K562 (cell line): ENCODE results near the gene ABHD5. TPM values are rescaled to one million over a fixed set of nuclear protein-coding genes. Genes with fewer than 3 reads are reported as not detected.

ENCODE experiments used
- ARNT ChIP-seq, 2 experiments: fragments of 450-650 bp; IDR thresholded peaks; 2 replicates each; pipeline ENCODE4 v1.6.1; 2016; ENCODE audit warnings: mild to moderate bottlenecking in 1 of 2
- CEBPG ChIP-seq, 3 experiments: fragments of 200-800 bp in 1 of 3; sonication (Bioruptor generic) in 1 of 3; sonication (generic) in 1 of 3; formaldehyde crosslinking in 1 of 3; IDR thresholded peaks in 2 of 3; conservative IDR thresholded peaks in 1 of 3; 2 replicates each; pipeline versions ENCODE4 v1.6.1 to v1.8.0; 2016 to 2022; ENCODE audit warnings: missing compliant biosample characterization in 2 of 3, missing genetic modification characterization in 2 of 3, mild to moderate bottlenecking in 1 of 3, missing genetic modification reagents in 1 of 3
- HDAC3 ChIP-seq: fragments of 450-650 bp; IDR thresholded peaks from 2 replicates; pipeline ENCODE4 v1.6.1; 2018; ENCODE audit warnings: borderline replicate concordance, mild to moderate bottlenecking, moderate library complexity; ENCODE audit not compliant: partially characterized antibody
- LCOR ChIP-seq: sonication (generic); formaldehyde crosslinking; IDR thresholded peaks from 2 replicates; pipeline ENCODE4 v1.8.0; 2022; ENCODE audit warnings: mild to moderate bottlenecking, missing genetic modification reagents
- MTA3 ChIP-seq: fragments of 450-650 bp; formaldehyde crosslinking; IDR thresholded peaks from 2 replicates; pipeline ENCODE4 v1.6.1; 2017; ENCODE audit warnings: mild to moderate bottlenecking, borderline replicate concordance
- MXI1 ChIP-seq: IDR thresholded peaks from 2 replicates; pipeline ENCODE4 v1.6.1; 2011; ENCODE audit warnings: low read depth, mild to moderate bottlenecking, improper control_type of control experiment, low read length
- MYC ChIP-seq, 2 experiments: fragments of 250-450 bp in 1 of 2; sonication (Bioruptor Pico) in 1 of 2; IDR thresholded peaks; 2 replicates each; pipeline versions ENCODE4 v1.5.1 to v1.6.1; 2012 to 2021; ENCODE audit warnings: low read depth in 2 of 2, borderline replicate concordance in 1 of 2, improper control_type of control experiment in 1 of 2, low read length in 1 of 2, mild to moderate bottlenecking in 1 of 2, moderate library complexity in 1 of 2
- PRDM10 ChIP-seq: fragments of 450-650 bp; IDR thresholded peaks from 2 replicates; pipeline ENCODE4 v1.6.1; 2018; ENCODE audit not compliant: partially characterized antibody
- TEAD1 ChIP-seq, 2 experiments: fragments of 450-650 bp in 1 of 2; sonication (generic) in 1 of 2; formaldehyde crosslinking; IDR thresholded peaks; 2 replicates each; pipeline versions ENCODE4 v1.4.0 to v1.8.0; 2020 to 2022; ENCODE audit warnings: mild to moderate bottlenecking in 2 of 2, missing genetic modification reagents in 1 of 2
- TEAD4 ChIP-seq, 2 experiments: sonication (generic) in 1 of 2; formaldehyde crosslinking in 1 of 2; IDR thresholded peaks; 2 replicates each; pipeline versions ENCODE4 v1.6.1 to v1.8.0; 2012 to 2022; ENCODE audit warnings: borderline replicate concordance in 1 of 2, inconsistent platforms in 1 of 2, low read length in 1 of 2, mild to moderate bottlenecking in 1 of 2, missing genetic modification reagents in 1 of 2
- ZNF644 ChIP-seq: fragments of 200-800 bp; sonication (Bioruptor generic); IDR thresholded peaks from 2 replicates; pipeline ENCODE4 v1.6.1; 2016; ENCODE audit warnings: low read depth, missing genetic modification characterization, missing compliant biosample characterization
- polyA plus RNA-seq, 8 experiments: library from polyadenylated mRNA; depleted of rRNA in 4 of 8; stranded (reverse) in 5 of 8; unstranded in 3 of 8; fragments of >200 nt; fragmentation: Nextera tagmentation in 2 of 8; fragmentation: Illumina TruSeq in 1 of 8; extraction: Ambion mirVana in 2 of 8; extraction: Trizol in 1 of 8; gene quantifications; 2 replicates each; pipeline versions ENCODE4 v1.2.1 to v1.2.3, GENCODE V29; 2011 to 2014; ENCODE audit warnings: inconsistent platforms in 1 of 8, missing spikeins in 1 of 8
- total RNA-seq, 7 experiments: library from RNA; depleted of rRNA in 6 of 7; stranded (reverse); fragments of >200 nt in 6 of 7; fragmentation: Illumina TruSeq in 2 of 7; extraction: Trizol in 2 of 7; gene quantifications; 2 replicates each; pipeline versions ENCODE4 v1.2.1 to v1.2.3, GENCODE V29; 2011 to 2021; ENCODE audit warnings: low replicate concordance in 1 of 7
- TF ChIP-seq, protein P1 (sequence below), 2 experiments: fragments of 150-350 bp in 1 of 2; IDR thresholded peaks; 2 replicates each; pipeline ENCODE4 v1.6.1; 2012 to 2016; ENCODE audit warnings: low read depth in 2 of 2, low read length in 2 of 2, mild to moderate bottlenecking in 1 of 2, moderate library complexity in 1 of 2

Gene ABHD5
- total and polyA plus RNA-seq, 9 of the 15 experiments (the other 6 are each of a cell fraction or from before 2014, with no cell fraction given): 27.8 to 61.7 (median 39.9) TPM

- peak; percentile 30 for TF ChIP-seq PRDM10
- 0 out of 2 replicates have a peak, but pooled peaks have one; percentile 29 for TF ChIP-seq MXI1
- TF ChIP-seq TEAD4 (IDR thresholded peaks at IDR 0.05; ENCODE audit: low read length): peak; percentile 37
- no peak for TF ChIP-seq TEAD4 (CRISPR knock-in tag; IDR thresholded peaks at IDR 0.05; ENCODE audit: borderline replicate concordance)
- TF ChIP-seq, protein P1, sequence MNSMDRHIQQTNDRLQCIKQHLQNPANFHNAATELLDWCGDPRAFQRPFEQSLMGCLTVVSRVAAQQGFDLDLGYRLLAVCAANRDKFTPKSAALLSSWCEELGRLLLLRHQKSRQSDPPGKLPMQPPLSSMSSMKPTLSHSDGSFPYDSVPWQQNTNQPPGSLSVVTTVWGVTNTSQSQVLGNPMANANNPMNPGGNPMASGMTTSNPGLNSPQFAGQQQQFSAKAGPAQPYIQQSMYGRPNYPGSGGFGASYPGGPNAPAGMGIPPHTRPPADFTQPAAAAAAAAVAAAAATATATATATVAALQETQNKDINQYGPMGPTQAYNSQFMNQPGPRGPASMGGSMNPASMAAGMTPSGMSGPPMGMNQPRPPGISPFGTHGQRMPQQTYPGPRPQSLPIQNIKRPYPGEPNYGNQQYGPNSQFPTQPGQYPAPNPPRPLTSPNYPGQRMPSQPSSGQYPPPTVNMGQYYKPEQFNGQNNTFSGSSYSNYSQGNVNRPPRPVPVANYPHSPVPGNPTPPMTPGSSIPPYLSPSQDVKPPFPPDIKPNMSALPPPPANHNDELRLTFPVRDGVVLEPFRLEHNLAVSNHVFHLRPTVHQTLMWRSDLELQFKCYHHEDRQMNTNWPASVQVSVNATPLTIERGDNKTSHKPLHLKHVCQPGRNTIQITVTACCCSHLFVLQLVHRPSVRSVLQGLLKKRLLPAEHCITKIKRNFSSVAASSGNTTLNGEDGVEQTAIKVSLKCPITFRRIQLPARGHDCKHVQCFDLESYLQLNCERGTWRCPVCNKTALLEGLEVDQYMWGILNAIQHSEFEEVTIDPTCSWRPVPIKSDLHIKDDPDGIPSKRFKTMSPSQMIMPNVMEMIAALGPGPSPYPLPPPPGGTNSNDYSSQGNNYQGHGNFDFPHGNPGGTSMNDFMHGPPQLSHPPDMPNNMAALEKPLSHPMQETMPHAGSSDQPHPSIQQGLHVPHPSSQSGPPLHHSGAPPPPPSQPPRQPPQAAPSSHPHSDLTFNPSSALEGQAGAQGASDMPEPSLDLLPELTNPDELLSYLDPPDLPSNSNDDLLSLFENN (IDR thresholded peaks at IDR 0.05; ENCODE audit: low read depth in 2 of 2, low read length in 2 of 2): no peak; a peak in 1 of 4 replicates
- TF ChIP-seq ZNF644 (tag): no peak
- TF ChIP-seq LCOR: peak; percentile 58; the same call in 1 of the 2 replicates
- 0 out of 2 replicates have a peak, but pooled peaks have one; percentile 46 for TF ChIP-seq MTA3
- TF ChIP-seq MYC (IDR thresholded peaks at IDR 0.05; ENCODE audit: low read depth, low read length): peak; percentile 91
- TF ChIP-seq MYC (CRISPR knock-in tag; IDR thresholded peaks at IDR 0.05; ENCODE audit: borderline replicate concordance, low read depth): no peak
- TF ChIP-seq CEBPG (CRISPR knock-in tag; IDR thresholded peaks at IDR 0.05): 0 out of 2 replicates have a peak, but pooled peaks have one; percentile 17
- peak in 1 of 2 experiments; percentile 45; a peak in 1 of 4 replicates for TF ChIP-seq CEBPG (tag; conservative IDR thresholded peaks at IDR 0.05 in 1 of 2, IDR thresholded peaks at IDR 0.05 in 1 of 2)
- peak; percentile 67 for TF ChIP-seq HDAC3
- TF ChIP-seq ARNT (IDR thresholded peaks at IDR 0.05): peak in 1 of 2 experiments; percentile 56; a peak in 1 of 4 replicates
- TF ChIP-seq TEAD1 (CRISPR knock-in tag; IDR thresholded peaks at IDR 0.05): no peak
Measured at GRCh38 chr3:43736558-43737440, 46.1 kb downstream of the ABHD5 start (continued).
